OCI-LY7 (cell line): ENCODE data around the gene NAV1.

Experiments used
- CTCF ChIP-seq: fragments of 200-600 bp; sonication (generic); conservative IDR thresholded peaks from 2 replicates; pipeline ENCODE4 v1.5.1; 2014; ENCODE audit warnings: mild to moderate bottlenecking, antibody characterized with exemption, low read length, moderate library complexity, mixed read lengths
- EZH2phosphoT487 ChIP-seq: fragments of 200-600 bp; sonication (generic); IDR thresholded peaks from 2 replicates; pipeline ENCODE4 v1.6.1; 2018; ENCODE audit warnings: low read depth, borderline replicate concordance, mild to moderate bottlenecking, mixed run types, antibody characterized with exemption, low read length, moderate library complexity, mixed read lengths

GRCh38 chr1:201565771-201566528 lies 27.0 kb downstream of the NAV1 start:
- TF ChIP-seq CTCF (no peak), EZH2phosphoT487 (no peak)
